ENCODE results near the gene POLR3H.
"Not testable (repeated sequence)": the region's sequence is repeated elsewhere in the genome, so short reads cannot be mapped to it uniquely, and the experiment has no call there.

POLR3H gene

GRCh38 chr22:41543854-41544670, at the start of gene POLR3H:
Gene POLR3H (minus strand): TSS chr22:41544470. CDS start chr22:41544101, 369 bp downstream.
- FAIRE-seq = peak; percentile 94

- not testable (repeated sequence) for FAIRE-seq
Measured at GRCh38 chr22:41593336-41593960, 49.2 kb upstream of the POLR3H start.

GRCh38 chr22:41589391-41590241, 45.3 kb upstream of the POLR3H start, which contains the start of gene PMM1:
Gene PMM1 (minus strand): TSS chr22:41589840. CDS start chr22:41589805, 35 bp downstream.
- FAIRE-seq = peak; percentile 98

GRCh38 chr22:41587347-41587723, 43.1 kb upstream of the POLR3H start:
- FAIRE-seq = no peak

- FAIRE-seq = no peak
Measured at GRCh38 chr22:41585898-41586297, 41.6 kb upstream of the POLR3H start.

GRCh38 chr22:41584881-41585280, 40.6 kb upstream of the POLR3H start:
- no peak for FAIRE-seq

- FAIRE-seq = no peak
Measured at GRCh38 chr22:41582694-41583093, 38.4 kb upstream of the POLR3H start.

- no peak for FAIRE-seq
Measured at GRCh38 chr22:41579997-41580355, 35.7 kb upstream of the POLR3H start.

GRCh38 chr22:41579297-41579996, 35.2 kb upstream of the POLR3H start:
- FAIRE-seq = no peak

- no peak for FAIRE-seq
Measured at GRCh38 chr22:41578818-41579217, 34.5 kb upstream of the POLR3H start.

GRCh38 chr22:41578114-41578513, 33.8 kb upstream of the POLR3H start:
- no peak for FAIRE-seq

- FAIRE-seq = peak; percentile 19
Measured at GRCh38 chr22:41576877-41577276, 32.6 kb upstream of the POLR3H start.

- FAIRE-seq = no peak
Measured at GRCh38 chr22:41575533-41575932, 31.3 kb upstream of the POLR3H start.

GRCh38 chr22:41574847-41575381, 30.6 kb upstream of the POLR3H start:
- FAIRE-seq = no peak

- FAIRE-seq = no peak
Measured at GRCh38 chr22:41573677-41574076, 29.4 kb upstream of the POLR3H start.

- not testable (repeated sequence) for FAIRE-seq
Measured at GRCh38 chr22:41572305-41572704, 28.0 kb upstream of the POLR3H start.

GRCh38 chr22:41571786-41572185, 27.5 kb upstream of the POLR3H start:
- FAIRE-seq = no peak

- no peak for FAIRE-seq
Measured at GRCh38 chr22:41570221-41570620, 26.0 kb upstream of the POLR3H start.

- no peak for FAIRE-seq
Measured at GRCh38 chr22:41568811-41569210, 24.5 kb upstream of the POLR3H start.

- FAIRE-seq = no peak
Measured at GRCh38 chr22:41567512-41567768, 23.2 kb upstream of the POLR3H start.

GRCh38 chr22:41565403-41566054, 21.3 kb upstream of the POLR3H start:
- no peak for FAIRE-seq

GRCh38 chr22:41564563-41564962, 20.3 kb upstream of the POLR3H start:
- FAIRE-seq = no peak

All from A204.1 (cell line).